CMK (cell line): Measurements from ENCODE around the gene SDC4.
"Not testable (repeated sequence)": the region's sequence is repeated elsewhere in the genome, so short reads cannot be mapped to it uniquely, and the experiment has no call there.

Source experiments
- DNase-seq: peaks from one replicate; pipeline ENCODE4 v3.0.0-alpha.2; 2010; ENCODE audit warnings: low read depth

The SDC4 gene

GRCh38 chr20:45363611-45364492, 15.6 kb upstream of the SDC4 start:
- no peak for DNase-seq

- peak; percentile 98 for DNase-seq
Observed at GRCh38 chr20:45362804-45363610, 14.8 kb upstream of the SDC4 start, which contains the start of gene SYS1. TSS of gene SYS1 (plus strand) at chr20:45363156. CDS start at chr20:45363532, 376 bp downstream.

GRCh38 chr20:45361793-45362192, 13.6 kb upstream of the SDC4 start:
- no peak for DNase-seq

GRCh38 chr20:45359406-45360148, 11.4 kb upstream of the SDC4 start:
- DNase-seq: no peak

GRCh38 chr20:45359069-45359405, 10.8 kb upstream of the SDC4 start:
- DNase-seq: no peak

- DNase-seq: no peak
Observed at GRCh38 chr20:45358282-45359068, 10.3 kb upstream of the SDC4 start.

- no peak for DNase-seq
Observed at GRCh38 chr20:45355209-45356084, 7.2 kb upstream of the SDC4 start.

GRCh38 chr20:45354423-45355208, 6.4 kb upstream of the SDC4 start:
- no peak for DNase-seq

- DNase-seq: no peak
Observed at GRCh38 chr20:45353746-45354145, 5.5 kb upstream of the SDC4 start.

- DNase-seq: no peak
Observed at GRCh38 chr20:45352729-45353128, 4.5 kb upstream of the SDC4 start.

GRCh38 chr20:45350795-45351194, 2.6 kb upstream of the SDC4 start:
- DNase-seq: not testable (repeated sequence)

- DNase-seq: no peak
Observed at GRCh38 chr20:45350217-45350616, 2.0 kb upstream of the SDC4 start.

- DNase-seq: no peak
Observed at GRCh38 chr20:45347297-45347935, 808 bp downstream of the SDC4 start.

- no peak for DNase-seq
Observed at GRCh38 chr20:45346851-45347250, 1.4 kb downstream of the SDC4 start.

GRCh38 chr20:45346291-45346718, 1.9 kb downstream of the SDC4 start:
- DNase-seq: peak; percentile 79

- no peak for DNase-seq
Observed at GRCh38 chr20:45345104-45345936, 2.9 kb downstream of the SDC4 start.

- DNase-seq: no peak
Observed at GRCh38 chr20:45344168-45344860, 3.9 kb downstream of the SDC4 start.
